Endothelial cell of umbilical vein (primary cell): ENCODE measurements around the gene ZMAT5.

ENCODE experiments used
- CTCF ChIP-seq, 2 donors: IDR thresholded peaks; 1 replicate in 1 of 2; 2 replicates in 1 of 2; pipeline ENCODE4 v1.5.1; 2011; ENCODE audit warnings: low read length in 2 of 2, mild to moderate bottlenecking in 2 of 2, moderate library complexity in 2 of 2, control low read depth in 1 of 2, inconsistent platforms in 1 of 2, low read depth in 1 of 2; ENCODE audit not compliant: insufficient read depth in 1 of 2; ENCODE audit errors: extremely low read depth in 1 of 2
- EZH2 ChIP-seq: IDR thresholded peaks from 2 replicates; pipeline ENCODE4 v1.6.1; 2012; ENCODE audit warnings: borderline replicate concordance, low read depth, mild to moderate bottlenecking, moderate library complexity, low read length, inconsistent platforms; ENCODE audit not compliant: severe bottlenecking
- GATA2 ChIP-seq: IDR thresholded peaks from 2 replicates; pipeline ENCODE4 v1.7.0; 2011; ENCODE audit warnings: low read depth, mild to moderate bottlenecking, moderate library complexity, mixed read lengths, low read length; ENCODE audit not compliant: insufficient read length, insufficient read depth
- JUN ChIP-seq: IDR thresholded peaks from 2 replicates; pipeline ENCODE4 v1.6.1; 2011; ENCODE audit warnings: borderline replicate concordance, low read depth; ENCODE audit not compliant: insufficient read length, insufficient read depth
- MAX ChIP-seq: IDR thresholded peaks from 2 replicates; pipeline ENCODE4 v1.6.1; 2011; ENCODE audit not compliant: insufficient read depth, insufficient read length
- MYC ChIP-seq: IDR thresholded peaks from one replicate; pipeline ENCODE4 v1.6.1; 2011; ENCODE audit warnings: mild to moderate bottlenecking, low read depth, low read length
- POLR2A ChIP-seq: IDR thresholded peaks from 2 replicates; pipeline ENCODE4 v1.6.1; 2012; ENCODE audit warnings: low read depth, mild to moderate bottlenecking, control low read depth, low read length
- POLR2AphosphoS5 ChIP-seq: IDR thresholded peaks from 2 replicates; pipeline ENCODE4 v1.6.1; 2012; ENCODE audit warnings: low read depth, mild to moderate bottlenecking, control low read depth, low read length, moderate library complexity; ENCODE audit not compliant: insufficient read depth

- no peak for TF ChIP-seq EZH2
- no peak for TF ChIP-seq CTCF (IDR thresholded peaks at IDR 0.05; ENCODE audit: extremely low read depth in 1 of 2, insufficient read depth in 1 of 2, low read depth in 1 of 2, low read length in 2 of 2)
- TF ChIP-seq GATA2 = no peak
- no peak for TF ChIP-seq POLR2A
- TF ChIP-seq POLR2AphosphoS5 = no peak
- TF ChIP-seq MAX = no peak
- no peak for TF ChIP-seq JUN
- TF ChIP-seq MYC = no peak
Observed at GRCh38 chr22:29715240-29715639, 51.6 kb downstream of the ZMAT5 start.
